WTC11 (cell line): ENCODE measurements around the gene MPP2. TPM values are rescaled to one million over a fixed set of nuclear protein-coding genes. Genes with fewer than 3 reads are reported as not detected.

ENCODE experiments used
- ATAC-seq: fragments of 200-7000 bp; cut with Tn5 transposase; 2 replicates; pipeline ENCODE4 v1.10.0; 2021; ENCODE audit warnings: mild to moderate bottlenecking, moderate library complexity
- CTCF ChIA-PET: fragments of 300-600 bp; sonication (Branson Sonifier 250); formaldehyde crosslinking; loops from one replicate; lab custom pipeline; 2021; ENCODE audit warnings: antibody characterized with exemption; lab: Charles Lee
- POLR2A ChIA-PET: fragments of 350-600 bp; sonication (Branson Sonifier 250); formaldehyde crosslinking; loops from one replicate; lab custom pipeline; 2021; ENCODE audit warnings: antibody characterized with exemption; lab: Charles Lee
- DNase-seq: peaks from one replicate; pipeline ENCODE4 v3.0.0; 2021; ENCODE audit warnings: low spot score
- H3K27ac Mint-ChIP-seq: 2 replicates; pipeline ENCODE4 v1.8.0; 2021; ENCODE audit warnings: mixed read lengths
- H3K27me3 Mint-ChIP-seq: 2 replicates; pipeline ENCODE4 v1.8.0; 2021; ENCODE audit warnings: low read depth, mild to moderate bottlenecking, moderate library complexity, mixed read lengths
- H3K36me3 Mint-ChIP-seq: 2 replicates; pipeline ENCODE4 v1.8.0; 2021; ENCODE audit warnings: mixed read lengths
- H3K4me1 Mint-ChIP-seq: 2 replicates; pipeline ENCODE4 v1.8.0; 2022; ENCODE audit warnings: mixed read lengths
- H3K4me3 Mint-ChIP-seq: 2 replicates; pipeline ENCODE4 v1.8.0; 2021; ENCODE audit warnings: mild to moderate bottlenecking, moderate library complexity, mixed read lengths
- H3K9me3 Mint-ChIP-seq: 2 replicates; pipeline ENCODE4 v1.8.0; 2021; ENCODE audit warnings: mixed read lengths
- ARID4B ChIP-seq: sonication (generic); formaldehyde crosslinking; IDR thresholded peaks from 2 replicates; pipeline ENCODE4 v1.8.0; 2023; ENCODE audit warnings: missing genetic modification reagents, mild to moderate bottlenecking, borderline replicate concordance
- CREB1 ChIP-seq: sonication (generic); formaldehyde crosslinking; IDR thresholded peaks from 2 replicates; pipeline ENCODE4 v1.8.0; 2023; ENCODE audit warnings: mild to moderate bottlenecking, missing genetic modification reagents
- IRF1 ChIP-seq: sonication (generic); formaldehyde crosslinking; IDR thresholded peaks from 2 replicates; pipeline ENCODE4 v1.8.0; 2023; ENCODE audit warnings: missing genetic modification reagents
- MYBL2 ChIP-seq: sonication (generic); formaldehyde crosslinking; IDR thresholded peaks from 2 replicates; pipeline ENCODE4 v1.8.1; 2023; ENCODE audit warnings: mild to moderate bottlenecking, moderate library complexity, missing genetic modification reagents
- NR2C2 ChIP-seq: sonication (generic); formaldehyde crosslinking; IDR thresholded peaks from 2 replicates; pipeline ENCODE4 v1.8.0; 2022; ENCODE audit warnings: mild to moderate bottlenecking, missing genetic modification reagents
- TCF7 ChIP-seq: sonication (generic); formaldehyde crosslinking; IDR thresholded peaks from 2 replicates; pipeline ENCODE4 v1.8.0; 2022; ENCODE audit warnings: mild to moderate bottlenecking, low read depth, missing genetic modification reagents, moderate library complexity
- TEAD1 ChIP-seq: sonication (generic); formaldehyde crosslinking; IDR thresholded peaks from 2 replicates; pipeline ENCODE4 v1.8.0; 2022; ENCODE audit warnings: mild to moderate bottlenecking, missing genetic modification reagents
- TEAD4 ChIP-seq: sonication (generic); formaldehyde crosslinking; IDR thresholded peaks from 2 replicates; pipeline ENCODE4 v1.8.0; 2022; ENCODE audit warnings: mild to moderate bottlenecking, missing genetic modification reagents
- TP53 ChIP-seq: sonication (generic); formaldehyde crosslinking; IDR thresholded peaks from 2 replicates; pipeline ENCODE4 v1.8.1; 2023; ENCODE audit warnings: mild to moderate bottlenecking, missing genetic modification reagents
- ZBTB21 ChIP-seq: sonication (generic); formaldehyde crosslinking; IDR thresholded peaks from 2 replicates; pipeline ENCODE4 v1.8.1; 2023; ENCODE audit warnings: mild to moderate bottlenecking, missing genetic modification reagents, borderline replicate concordance
- total RNA-seq: library from RNA; stranded (reverse); gene quantifications from 3 replicates; pipeline ENCODE4 v1.2.3, GENCODE V29; 2021
- TF ChIP-seq, protein P1 (sequence below): sonication (generic); formaldehyde crosslinking; IDR thresholded peaks from 2 replicates; pipeline ENCODE4 v1.8.0; 2022; ENCODE audit warnings: mild to moderate bottlenecking, missing genetic modification reagents
- TF ChIP-seq, protein P2 (sequence below): sonication (generic); formaldehyde crosslinking; IDR thresholded peaks from 2 replicates; pipeline ENCODE4 v1.8.0; 2022; ENCODE audit warnings: mild to moderate bottlenecking, missing genetic modification reagents
- TF ChIP-seq, protein P3 (sequence below): sonication (generic); formaldehyde crosslinking; IDR thresholded peaks from 2 replicates; pipeline ENCODE4 v1.8.1; 2022; ENCODE audit warnings: low read depth, mild to moderate bottlenecking, moderate library complexity, missing genetic modification reagents, borderline replicate concordance
- TF ChIP-seq, protein P4 (sequence below): fragments of 250-450 bp; sonication (Bioruptor Pico); conservative IDR thresholded peaks from 2 replicates; pipeline ENCODE4 v1.9.0; 2021; ENCODE audit warnings: mild to moderate bottlenecking
- TF ChIP-seq, protein P5 (sequence below): fragments of 250-450 bp; sonication (Bioruptor Pico); IDR thresholded peaks from 2 replicates; pipeline ENCODE4 v2.1.2; 2022; ENCODE audit warnings: mild to moderate bottlenecking, moderate library complexity

MPP2 gene
- total RNA-seq, 1 experiment from 2014 or later: 29.3 TPM

GRCh38 chr17:43868226-43868994, 38.9 kb downstream of the MPP2 start (continued):
- TF ChIP-seq ARID4B (CRISPR knock-in tag) (no peak), MYBL2 (no peak), CREB1 (no peak)

- Mint-ChIP-seq H3K27me3 (peaks cover 16% of the 10 kb centered on the region), H3K4me3 (no peak overlapping the region), H3K27ac (no peak overlapping the region), H3K4me1 (no peaks in the 10 kb centered on the region), H3K9me3 (no peaks in the 10 kb centered on the region), H3K36me3 (no peaks in the 10 kb centered on the region)
- ChIA-PET POLR2A (interaction anchor here (0.7 kb wide), 1 partner anchor 91 kb away, joined by 5 read pairs; no protein-coding TSS in a partner anchor), CTCF (interaction anchor here (0.7 to 1.4 kb wide), 2 partner anchors 14 to 18 kb away, joined by 3 to 7 read pairs; no protein-coding TSS in a partner anchor)
- DNase-seq: no peak
- no peak for ATAC-seq
- TF ChIP-seq, protein P1, sequence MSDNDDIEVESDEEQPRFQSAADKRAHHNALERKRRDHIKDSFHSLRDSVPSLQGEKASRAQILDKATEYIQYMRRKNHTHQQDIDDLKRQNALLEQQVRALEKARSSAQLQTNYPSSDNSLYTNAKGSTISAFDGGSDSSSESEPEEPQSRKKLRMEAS (CRISPR knock-in tag): no peak
- TF ChIP-seq NR2C2 (CRISPR knock-in tag) (no peak), TEAD4 (CRISPR knock-in tag) (no peak), ARID4B (CRISPR knock-in tag) (no peak), ZBTB21 (CRISPR knock-in tag) (no peak), TP53 (no peak), TCF7 (CRISPR knock-in tag) (no peak), TEAD1 (CRISPR knock-in tag) (no peak), IRF1 (CRISPR knock-in tag) (no peak)
- TF ChIP-seq, protein P2, sequence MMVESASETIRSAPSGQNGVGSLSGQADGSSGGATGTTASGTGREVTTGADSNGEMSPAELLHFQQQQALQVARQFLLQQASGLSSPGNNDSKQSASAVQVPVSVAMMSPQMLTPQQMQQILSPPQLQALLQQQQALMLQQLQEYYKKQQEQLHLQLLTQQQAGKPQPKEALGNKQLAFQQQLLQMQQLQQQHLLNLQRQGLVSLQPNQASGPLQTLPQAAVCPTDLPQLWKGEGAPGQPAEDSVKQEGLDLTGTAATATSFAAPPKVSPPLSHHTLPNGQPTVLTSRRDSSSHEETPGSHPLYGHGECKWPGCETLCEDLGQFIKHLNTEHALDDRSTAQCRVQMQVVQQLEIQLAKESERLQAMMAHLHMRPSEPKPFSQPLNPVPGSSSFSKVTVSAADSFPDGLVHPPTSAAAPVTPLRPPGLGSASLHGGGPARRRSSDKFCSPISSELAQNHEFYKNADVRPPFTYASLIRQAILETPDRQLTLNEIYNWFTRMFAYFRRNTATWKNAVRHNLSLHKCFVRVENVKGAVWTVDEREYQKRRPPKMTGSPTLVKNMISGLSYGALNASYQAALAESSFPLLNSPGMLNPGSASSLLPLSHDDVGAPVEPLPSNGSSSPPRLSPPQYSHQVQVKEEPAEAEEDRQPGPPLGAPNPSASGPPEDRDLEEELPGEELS: no peak
- TF ChIP-seq, protein P3, sequence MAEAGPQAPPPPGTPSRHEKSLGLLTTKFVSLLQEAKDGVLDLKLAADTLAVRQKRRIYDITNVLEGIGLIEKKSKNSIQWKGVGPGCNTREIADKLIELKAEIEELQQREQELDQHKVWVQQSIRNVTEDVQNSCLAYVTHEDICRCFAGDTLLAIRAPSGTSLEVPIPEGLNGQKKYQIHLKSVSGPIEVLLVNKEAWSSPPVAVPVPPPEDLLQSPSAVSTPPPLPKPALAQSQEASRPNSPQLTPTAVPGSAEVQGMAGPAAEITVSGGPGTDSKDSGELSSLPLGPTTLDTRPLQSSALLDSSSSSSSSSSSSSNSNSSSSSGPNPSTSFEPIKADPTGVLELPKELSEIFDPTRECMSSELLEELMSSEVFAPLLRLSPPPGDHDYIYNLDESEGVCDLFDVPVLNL (CRISPR knock-in tag): no peak
- TF ChIP-seq, protein P4, sequence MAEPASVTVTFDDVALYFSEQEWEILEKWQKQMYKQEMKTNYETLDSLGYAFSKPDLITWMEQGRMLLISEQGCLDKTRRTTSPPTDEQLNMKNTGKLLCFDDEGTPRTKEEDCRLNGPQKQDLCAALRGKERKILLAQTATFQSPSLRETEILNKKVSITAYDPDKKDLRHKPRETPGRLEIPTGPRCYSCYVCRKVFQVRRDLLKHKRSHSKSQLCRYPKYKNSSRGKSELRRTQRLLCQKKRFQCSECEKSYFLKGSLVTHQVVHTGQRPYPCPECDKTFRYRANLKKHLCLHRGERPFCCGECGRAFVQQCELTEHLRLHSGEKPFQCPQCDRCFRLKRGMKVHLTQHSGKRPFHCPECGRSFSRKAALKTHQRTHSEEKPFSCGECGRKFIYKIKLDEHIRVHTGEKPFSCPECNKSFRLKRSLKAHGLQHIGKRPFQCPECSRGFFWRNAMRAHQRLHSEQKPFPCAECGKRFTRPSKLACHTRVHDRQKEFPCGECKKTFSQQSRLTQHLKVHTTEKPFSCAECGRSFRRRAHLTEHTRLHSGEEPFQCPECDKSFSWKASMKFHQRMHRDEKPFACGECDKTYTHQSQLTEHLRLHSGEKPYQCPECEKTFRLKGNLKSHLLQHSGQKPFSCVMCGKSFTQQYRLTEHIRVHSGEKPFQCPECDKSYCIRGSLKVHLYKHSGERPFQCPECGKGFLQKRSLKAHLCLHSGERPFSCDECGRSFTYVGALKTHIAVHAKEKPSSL (CRISPR knock-in tag): no peak
- TF ChIP-seq, protein P5, sequence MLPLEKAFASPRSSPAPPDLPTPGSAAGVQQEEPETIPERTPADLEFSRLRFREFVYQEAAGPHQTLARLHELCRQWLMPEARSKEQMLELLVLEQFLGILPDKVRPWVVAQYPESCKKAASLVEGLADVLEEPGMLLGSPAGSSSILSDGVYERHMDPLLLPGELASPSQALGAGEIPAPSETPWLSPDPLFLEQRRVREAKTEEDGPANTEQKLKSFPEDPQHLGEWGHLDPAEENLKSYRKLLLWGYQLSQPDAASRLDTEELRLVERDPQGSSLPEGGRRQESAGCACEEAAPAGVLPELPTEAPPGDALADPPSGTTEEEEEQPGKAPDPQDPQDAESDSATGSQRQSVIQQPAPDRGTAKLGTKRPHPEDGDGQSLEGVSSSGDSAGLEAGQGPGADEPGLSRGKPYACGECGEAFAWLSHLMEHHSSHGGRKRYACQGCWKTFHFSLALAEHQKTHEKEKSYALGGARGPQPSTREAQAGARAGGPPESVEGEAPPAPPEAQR (CRISPR knock-in tag): no peak
These were observed 43.0 kb downstream of the MPP2 start for GRCh38 chr17:43864161-43864984.
